ENCODE data around the gene DEAF1. TPM values are rescaled to one million over a fixed set of nuclear protein-coding genes. Genes with fewer than 3 reads are reported as not detected.

The DEAF1 gene
- total and polyA plus RNA-seq, 2 donors (not counting 3 experiments of a cell fraction or from before 2014, with no cell fraction given): 43.6 to 55.7 TPM

GRCh38 chr11:630871-631270 lies 64.2 kb downstream of the DEAF1 start:
- Histone ChIP-seq H3K27me3 (ENCODE audit: control insufficient read depth in 2 of 2, insufficient read depth in 2 of 2, low read length in 2 of 2) (peaks cover 4 to 11% of the 10 kb centered on the region in 2 experiments), H3K9me3 (replicated peaks; ENCODE audit: control insufficient read depth, insufficient read depth, low read length) (no peaks in the 10 kb centered on the region), H3K4me1 (ENCODE audit: control insufficient read depth, extremely low read depth, insufficient read depth, low read length) (no peaks in the 10 kb centered on the region), H3K9me1 (replicated peaks; ENCODE audit: control insufficient read depth, extremely low read depth, insufficient read depth, low read length) (no peaks in the 10 kb centered on the region), H3K36me3 (ENCODE audit: control insufficient read depth in 2 of 2, extremely low read depth in 1 of 2, insufficient read depth in 2 of 2, low read length in 2 of 2) (no peaks in the 10 kb centered on the region), H3K9ac (replicated peaks; ENCODE audit: extremely low read depth, insufficient read depth, low read length) (no peak overlapping the region), H3K4me3 (replicated peaks in 1 of 3; ENCODE audit: insufficient read depth in 1 of 3, low read depth in 1 of 3, low read length in 3 of 3) (no peak overlapping the region), H4K20me1 (replicated peaks; ENCODE audit: control insufficient read depth, extremely low read depth, insufficient read depth, low read length) (no peaks in the 10 kb centered on the region), H3K79me2 (ENCODE audit: control insufficient read depth, insufficient read depth, low read length) (no peaks in the 10 kb centered on the region), H3K4me2 (ENCODE audit: insufficient read depth, low read length) (no peak overlapping the region), H2AFZ (ENCODE audit: low read depth, low read length) (no peak overlapping the region), H3K27ac (ENCODE audit: insufficient read depth, low read depth, low read length) (no peak overlapping the region)
- FAIRE-seq (no peak), DNase-seq (ENCODE audit: low read depth, low spot score) (no peak)
- intact Hi-C loops (cut with micrococcal nuclease): no loop called here
- dilution Hi-C loops (cut with MboI; ENCODE audit: extremely low pct_ligation_motif_present, low sequenced_read_pairs): no loop called here
- POLR2A ChIA-PET: no interaction called here
- BruUV-seq (replicated peaks): no TSS peak
- CTCF ChIA-PET: no interaction called here
- TF ChIP-seq POLR2AphosphoS5 (IDR thresholded peaks at IDR 0.05; ENCODE audit: insufficient read depth, low read depth, low read length) (no peak), JUN (IDR thresholded peaks at IDR 0.05; ENCODE audit: borderline replicate concordance, insufficient read depth, insufficient read length, low read depth) (no peak), POLR2A (IDR thresholded peaks at IDR 0.05; ENCODE audit: low read depth, low read length) (no peak), MAX (IDR thresholded peaks at IDR 0.05; ENCODE audit: insufficient read depth, insufficient read length) (no peak), CTCF (IDR thresholded peaks at IDR 0.05; ENCODE audit: extremely low read depth in 1 of 2, insufficient read depth in 1 of 2, low read depth in 1 of 2, low read length in 2 of 2) (no peak), MYC (IDR thresholded peaks at IDR 0.05; ENCODE audit: low read depth, low read length) (no peak), FOS (IDR thresholded peaks at IDR 0.05; ENCODE audit: borderline replicate concordance, insufficient read depth, low read length) (no peak), EZH2 (IDR thresholded peaks at IDR 0.05; ENCODE audit: borderline replicate concordance, low read depth, low read length, severe bottlenecking) (no peak), GATA2 (IDR thresholded peaks at IDR 0.05; ENCODE audit: insufficient read depth, insufficient read length, low read depth, low read length) (no peak)

All from endothelial cell of umbilical vein (primary cell).